Keratinocyte (primary cell): ENCODE measurements around the gene ITPR1. TPM values are rescaled to one million over a fixed set of nuclear protein-coding genes. Genes with fewer than 3 reads are reported as not detected.

Source experiments
- DNase-seq: peaks from one replicate; pipeline ENCODE4 v3.0.0-alpha.2; 2011; ENCODE audit warnings: low read depth, missing footprints, low spot score
- FAIRE-seq: peaks from 2 replicates; lab custom pipeline; 2011; peaks lifted over from hg19 to GRCh38; lab: Jason Lieb, UNC
- H2AFZ ChIP-seq: 2 replicates; pipeline ENCODE4 v1.6.0; 2012; ENCODE audit warnings: low read length, control low read depth, inconsistent platforms; ENCODE audit not compliant: control insufficient read depth
- H3K27ac ChIP-seq: 2 replicates; pipeline ENCODE4 v1.5.1; 2011; ENCODE audit warnings: low read length; ENCODE audit not compliant: control insufficient read depth, insufficient read depth
- H3K27me3 ChIP-seq: 3 replicates; pipeline ENCODE4 v1.6.0; 2011; ENCODE audit warnings: low read length; ENCODE audit not compliant: control insufficient read depth, insufficient read depth; ENCODE audit errors: extremely low read depth
- H3K36me3 ChIP-seq, 2 experiments: 2 replicates in 1 of 2; 3 replicates in 1 of 2; pipeline ENCODE4 v1.5.1; 2011; ENCODE audit warnings: low read length in 2 of 2, mild to moderate bottlenecking in 1 of 2; ENCODE audit not compliant: control insufficient read depth in 2 of 2, insufficient read depth in 2 of 2; ENCODE audit errors: extremely low read depth in 1 of 2
- H3K4me1 ChIP-seq: 3 replicates; pipeline ENCODE4 v1.5.1; 2011; ENCODE audit warnings: low read length; ENCODE audit not compliant: control insufficient read depth, insufficient read depth; ENCODE audit errors: extremely low read depth
- H3K4me2 ChIP-seq: 3 replicates; pipeline ENCODE4 v1.6.0; 2011; ENCODE audit warnings: low read depth, low read length; ENCODE audit not compliant: control insufficient read depth, insufficient read depth; ENCODE audit errors: extremely low read depth
- H3K4me3 ChIP-seq, 3 experiments: fragments of 200-600 bp in 1 of 3; sonication (generic) in 1 of 3; 2 replicates in 2 of 3; 3 replicates in 1 of 3; pipeline ENCODE4 v1.5.1; 2011 to 2016; ENCODE audit warnings: low read length in 3 of 3, mild to moderate bottlenecking in 3 of 3, control low read depth in 2 of 3, inconsistent platforms in 1 of 3, low read depth in 1 of 3, mixed read lengths in 1 of 3, mixed run types in 1 of 3, moderate library complexity in 1 of 3; ENCODE audit not compliant: control insufficient read depth in 2 of 3, insufficient read depth in 2 of 3; ENCODE audit errors: extremely low read depth in 1 of 3
- H3K79me2 ChIP-seq: 2 replicates; pipeline ENCODE4 v1.6.0; 2012; ENCODE audit warnings: low read length; ENCODE audit not compliant: control insufficient read depth, insufficient read depth
- H3K9ac ChIP-seq: 3 replicates; pipeline ENCODE4 v1.6.0; 2011; ENCODE audit warnings: low read length; ENCODE audit not compliant: control insufficient read depth, insufficient read depth; ENCODE audit errors: extremely low read depth
- H3K9me1 ChIP-seq: 3 replicates; pipeline ENCODE4 v1.6.0; 2011; ENCODE audit warnings: low read length; ENCODE audit not compliant: control insufficient read depth, insufficient read depth; ENCODE audit errors: extremely low read depth
- H3K9me3 ChIP-seq: 2 replicates; pipeline ENCODE4 v1.5.1; 2012; ENCODE audit warnings: low read depth, low read length; ENCODE audit not compliant: control insufficient read depth
- H4K20me1 ChIP-seq: 3 replicates; pipeline ENCODE4 v1.6.0; 2011; ENCODE audit warnings: low read length; ENCODE audit not compliant: control insufficient read depth, insufficient read depth; ENCODE audit errors: extremely low read depth
- EZH2 ChIP-seq: IDR thresholded peaks from one replicate; pipeline ENCODE4 v1.6.1; 2012; ENCODE audit warnings: inconsistent platforms, mild to moderate bottlenecking, low read length, moderate library complexity
- dilution Hi-C: fragments of 300-500 bp; cut with MboI; formaldehyde crosslinking; loops from one replicate; pipeline ENCODE4 v1.7.0; 2020; ENCODE audit warnings: low sequenced_read_pairs; ENCODE audit not compliant: extremely low pct_ligation_motif_present
- polyA plus RNA-seq, 5 experiments: library from polyadenylated mRNA; depleted of rRNA in 3 of 5; stranded (reverse) in 3 of 5; stranded (forward) in 1 of 5; unstranded in 1 of 5; fragments of >200 nt; gene quantifications; 1 replicate in 1 of 5; 2 replicates in 3 of 5; 3 replicates in 1 of 5; pipeline versions ENCODE4 v1.2.1 to v1.2.3, GENCODE V29; 2011 to 2012; ENCODE audit warnings: missing spikeins in 2 of 5, low read depth in 1 of 5, low replicate concordance in 1 of 5
- TF ChIP-seq, protein P1 (sequence below), 3 experiments: IDR thresholded peaks in 1 of 3; conservative IDR thresholded peaks in 1 of 3; optimal IDR thresholded peaks in 1 of 3; 2 replicates in 2 of 3; 3 replicates in 1 of 3; pipeline versions ENCODE3 to v1.5.1; 2011; ENCODE audit warnings: low read length in 3 of 3, mild to moderate bottlenecking in 3 of 3, moderate library complexity in 2 of 3, control low read depth in 1 of 3, inconsistent platforms in 1 of 3; ENCODE audit not compliant: insufficient read depth in 2 of 3; ENCODE audit errors: extremely low read depth in 1 of 3

ITPR1 gene
- polyA plus RNA-seq, 1 donor (not counting 4 experiments of a cell fraction or from before 2014, with no cell fraction given): 3.5 TPM

DNA sequence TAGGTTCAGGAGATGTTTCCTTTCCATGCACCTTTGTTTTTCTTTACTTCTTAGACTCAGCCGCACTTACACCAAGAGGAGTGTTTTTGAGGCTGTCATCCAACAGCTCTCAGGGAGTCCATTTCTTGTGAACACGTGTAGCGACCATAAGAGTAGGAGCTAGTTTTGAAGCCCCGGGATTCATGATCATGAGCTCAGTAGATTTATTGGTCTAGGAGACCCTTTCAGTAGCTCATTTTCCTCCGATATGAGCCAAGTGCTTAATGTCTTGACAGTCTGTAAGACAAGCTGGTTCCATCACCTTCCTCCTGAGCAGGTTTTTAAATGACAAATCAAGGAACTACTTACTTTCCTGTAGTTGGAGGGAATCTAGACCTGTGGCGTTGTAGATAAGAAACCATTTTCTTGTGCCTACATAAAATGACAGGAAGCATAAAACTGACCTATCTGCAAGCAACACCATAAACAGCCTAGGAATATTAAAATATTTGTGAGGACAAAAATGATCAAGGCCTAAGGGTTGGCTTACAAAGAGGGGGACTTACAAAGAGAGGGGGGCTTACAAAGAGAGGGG, 313.5 kb downstream of the ITPR1 start:
- no peaks in the 10 kb centered on the region for H3K36me3 ChIP-seq
- no peak overlapping the region for H2AFZ ChIP-seq
- no peaks in the 10 kb centered on the region for H3K9me3 ChIP-seq
- H3K4me1 ChIP-seq: no peaks in the 10 kb centered on the region
- TF ChIP-seq, protein P1, sequence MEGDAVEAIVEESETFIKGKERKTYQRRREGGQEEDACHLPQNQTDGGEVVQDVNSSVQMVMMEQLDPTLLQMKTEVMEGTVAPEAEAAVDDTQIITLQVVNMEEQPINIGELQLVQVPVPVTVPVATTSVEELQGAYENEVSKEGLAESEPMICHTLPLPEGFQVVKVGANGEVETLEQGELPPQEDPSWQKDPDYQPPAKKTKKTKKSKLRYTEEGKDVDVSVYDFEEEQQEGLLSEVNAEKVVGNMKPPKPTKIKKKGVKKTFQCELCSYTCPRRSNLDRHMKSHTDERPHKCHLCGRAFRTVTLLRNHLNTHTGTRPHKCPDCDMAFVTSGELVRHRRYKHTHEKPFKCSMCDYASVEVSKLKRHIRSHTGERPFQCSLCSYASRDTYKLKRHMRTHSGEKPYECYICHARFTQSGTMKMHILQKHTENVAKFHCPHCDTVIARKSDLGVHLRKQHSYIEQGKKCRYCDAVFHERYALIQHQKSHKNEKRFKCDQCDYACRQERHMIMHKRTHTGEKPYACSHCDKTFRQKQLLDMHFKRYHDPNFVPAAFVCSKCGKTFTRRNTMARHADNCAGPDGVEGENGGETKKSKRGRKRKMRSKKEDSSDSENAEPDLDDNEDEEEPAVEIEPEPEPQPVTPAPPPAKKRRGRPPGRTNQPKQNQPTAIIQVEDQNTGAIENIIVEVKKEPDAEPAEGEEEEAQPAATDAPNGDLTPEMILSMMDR (optimal IDR thresholded peaks at IDR 0.05 in 1 of 3, IDR thresholded peaks at IDR 0.05 in 1 of 3, conservative IDR thresholded peaks at IDR 0.05 in 1 of 3; ENCODE audit: extremely low read depth in 1 of 3, insufficient read depth in 2 of 3, low read length in 3 of 3): no peak
- no peak for TF ChIP-seq EZH2
- no peaks in the 10 kb centered on the region for H3K27me3 ChIP-seq
- FAIRE-seq (no peak), DNase-seq (no peak)
- H3K9ac ChIP-seq: no peak overlapping the region
- dilution Hi-C loops: no loop called here
- H3K27ac ChIP-seq: no peak overlapping the region
- H3K79me2 ChIP-seq: no peaks in the 10 kb centered on the region
- no peak overlapping the region for H3K4me2 ChIP-seq
- no peaks in the 10 kb centered on the region for H4K20me1 ChIP-seq
- no peak overlapping the region for H3K4me3 ChIP-seq
- H3K9me1 ChIP-seq: no peaks in the 10 kb centered on the region

GRCh38 chr3:4807381-4808280, 314.5 kb downstream of the ITPR1 start:
- TF ChIP-seq, protein P1 (optimal IDR thresholded peaks at IDR 0.05 in 1 of 3, IDR thresholded peaks at IDR 0.05 in 1 of 3, conservative IDR thresholded peaks at IDR 0.05 in 1 of 3; ENCODE audit: extremely low read depth in 1 of 3, insufficient read depth in 2 of 3, low read length in 3 of 3): no peak
- no peak for TF ChIP-seq EZH2
- no peak overlapping the region for H2AFZ ChIP-seq
- no peak overlapping the region for H3K4me3 ChIP-seq
- no peak overlapping the region for H3K9ac ChIP-seq
- dilution Hi-C loops: no loop called here
- no peak overlapping the region for H3K4me2 ChIP-seq
- no peak overlapping the region for H3K27ac ChIP-seq
- FAIRE-seq (no peak), DNase-seq (no peak)
- no peaks in the 10 kb centered on the region for H3K9me1 ChIP-seq
- no peaks in the 10 kb centered on the region for H3K9me3 ChIP-seq
- no peaks in the 10 kb centered on the region for H3K27me3 ChIP-seq
- no peaks in the 10 kb centered on the region for H3K4me1 ChIP-seq
- H3K79me2 ChIP-seq: no peaks in the 10 kb centered on the region
- no peaks in the 10 kb centered on the region for H4K20me1 ChIP-seq
- H3K36me3 ChIP-seq: no peaks in the 10 kb centered on the region
